GM23338 (cell line): ENCODE results near the gene UGT1A10. TPM values are rescaled to one million over a fixed set of nuclear protein-coding genes. Genes with fewer than 3 reads are reported as not detected.
"Not testable (repeated sequence)": the region's sequence is repeated elsewhere in the genome, so short reads cannot be mapped to it uniquely, and the experiment has no call there.

Source experiments
- ATAC-seq: fragments of 200-7000 bp; cut with Tn5 transposase; 3 replicates; pipeline ENCODE4 v1.9.1; 2020
- DNase-seq: peaks from one replicate; pipeline ENCODE4 v3.0.0-alpha.2; 2015; ENCODE audit warnings: low spot score
- H2AFZ ChIP-seq: fragments of 200-600 bp; sonication (generic); 2 replicates; pipeline ENCODE4 v1.8.0; 2016; ENCODE audit warnings: antibody characterized with exemption, mild to moderate bottlenecking, moderate library complexity
- H3F3A ChIP-seq: fragments of 200-600 bp; sonication (generic); replicated peaks from 2 replicates; pipeline ENCODE4 v1.8.0; 2017; ENCODE audit warnings: antibody characterized with exemption, mixed run types, low read depth
- H3K27ac ChIP-seq: fragments of 200-600 bp; sonication (generic); 2 replicates; pipeline ENCODE4 v1.6.1; 2016; ENCODE audit warnings: low read depth
- H3K27me3 ChIP-seq: fragments of 200-600 bp; sonication (generic); 2 replicates; pipeline ENCODE4 v1.8.0; 2016; ENCODE audit warnings: mild to moderate bottlenecking, mixed run types, moderate library complexity; ENCODE audit not compliant: insufficient read depth
- H3K36me3 ChIP-seq: fragments of 200-600 bp; sonication (generic); 2 replicates; pipeline ENCODE4 v1.8.0; 2016; ENCODE audit warnings: mild to moderate bottlenecking; ENCODE audit not compliant: insufficient read depth
- H3K4me1 ChIP-seq: fragments of 200-600 bp; sonication (generic); 2 replicates; pipeline ENCODE4 v1.8.0; 2016; ENCODE audit warnings: mild to moderate bottlenecking, moderate library complexity; ENCODE audit not compliant: insufficient read depth
- H3K4me2 ChIP-seq: fragments of 200-600 bp; sonication (generic); 2 replicates; pipeline ENCODE4 v1.7.1; 2017; ENCODE audit warnings: mixed run types
- H3K4me3 ChIP-seq: fragments of 200-600 bp; sonication (generic); 2 replicates; pipeline ENCODE4 v1.6.1; 2016; ENCODE audit warnings: mixed run types
- H3K79me2 ChIP-seq: fragments of 200-600 bp; sonication (generic); replicated peaks from 2 replicates; pipeline ENCODE4 v1.8.0; 2017; ENCODE audit warnings: mild to moderate bottlenecking; ENCODE audit not compliant: insufficient read depth
- H3K9me2 ChIP-seq: fragments of 200-600 bp; sonication (generic); 2 replicates; pipeline ENCODE4 v1.8.0; 2017; ENCODE audit not compliant: insufficient read depth
- H4K20me1 ChIP-seq: fragments of 200-600 bp; sonication (generic); replicated peaks from 2 replicates; pipeline ENCODE4 v1.8.0; 2017; ENCODE audit warnings: mild to moderate bottlenecking; ENCODE audit not compliant: insufficient read depth
- H3K27ac Mint-ChIP-seq: 2 replicates; pipeline ENCODE4 v1.8.0; 2020; ENCODE audit warnings: inconsistent platforms, mild to moderate bottlenecking, moderate library complexity, mixed read lengths
- H3K27me3 Mint-ChIP-seq: 3 replicates; pipeline ENCODE4 v1.8.0; 2022; ENCODE audit warnings: low read depth, mild to moderate bottlenecking, moderate library complexity, mixed read lengths, inconsistent platforms; ENCODE audit not compliant: insufficient read depth, poor library complexity
- H3K36me3 Mint-ChIP-seq: 3 replicates; pipeline ENCODE4 v1.8.0; 2021; ENCODE audit warnings: low read depth, mild to moderate bottlenecking, inconsistent platforms, moderate library complexity, mixed read lengths
- H3K4me1 Mint-ChIP-seq: 3 replicates; pipeline ENCODE4 v1.8.0; 2020; ENCODE audit warnings: mild to moderate bottlenecking, inconsistent platforms, mixed read lengths
- H3K4me3 Mint-ChIP-seq: 3 replicates; pipeline ENCODE4 v1.8.0; 2021; ENCODE audit warnings: moderate library complexity, mild to moderate bottlenecking, inconsistent platforms, mixed read lengths
- H3K9me3 Mint-ChIP-seq: 3 replicates; pipeline ENCODE4 v1.8.0; 2020; ENCODE audit warnings: moderate library complexity, mild to moderate bottlenecking, inconsistent platforms, mixed read lengths
- CREB1 ChIP-seq: fragments of 250-450 bp; sonication (Bioruptor Pico); IDR thresholded peaks from 2 replicates; pipeline ENCODE4 v1.5.0; 2020; ENCODE audit warnings: low read depth, mild to moderate bottlenecking, moderate library complexity
- EZH2 ChIP-seq: fragments of 200-600 bp; sonication (generic); IDR thresholded peaks from one replicate; pipeline ENCODE4 v1.8.0; 2017; ENCODE audit warnings: antibody characterized with exemption, mild to moderate bottlenecking, low read depth; ENCODE audit not compliant: unreplicated experiment
- EZH2phosphoT487 ChIP-seq: fragments of 200-600 bp; sonication (generic); IDR thresholded peaks from one replicate; pipeline ENCODE4 v1.8.1; 2018; ENCODE audit warnings: antibody characterized with exemption; ENCODE audit not compliant: unreplicated experiment
- ZNF114 ChIP-seq: fragments of 250-450 bp; sonication (Bioruptor Pico); IDR thresholded peaks from 2 replicates; pipeline ENCODE4 v1.5.0; 2020; ENCODE audit warnings: mild to moderate bottlenecking, moderate library complexity
- ZNF331 ChIP-seq: fragments of 250-450 bp; sonication (Bioruptor Pico); IDR thresholded peaks from 2 replicates; pipeline ENCODE4 v1.5.0; 2020; ENCODE audit warnings: low read depth, mild to moderate bottlenecking, moderate library complexity
- polyA plus RNA-seq: library from polyadenylated mRNA; unstranded; fragments of >200 nt; fragmentation: Nextera tagmentation; extraction: Ambion mirVana; gene quantifications from 2 replicates; pipeline ENCODE4 v1.2.1, GENCODE V29; 2016
- total RNA-seq: library from RNA; depleted of rRNA; stranded (reverse); fragments of >200 nt; shearing (Covaris generic); gene quantifications from 2 replicates; pipeline ENCODE4 v1.2.3, GENCODE V29; 2014
- TF ChIP-seq, protein P1 (sequence below): IDR thresholded peaks from 2 replicates; pipeline ENCODE4 v1.6.1; 2016; ENCODE audit warnings: antibody characterized with exemption
- TF ChIP-seq, protein P2 (sequence below): fragments of 250-450 bp; sonication (Bioruptor Pico); IDR thresholded peaks from 2 replicates; pipeline ENCODE4 v1.5.0; 2020; ENCODE audit warnings: mild to moderate bottlenecking, moderate library complexity
- TF ChIP-seq, protein P3 (sequence below), 2 experiments: fragments of 200-600 bp in 1 of 2; sonication (generic) in 1 of 2; conservative IDR thresholded peaks; 2 replicates each; pipeline versions ENCODE4 v1.5.1 to v1.6.1; 2016 to 2017; ENCODE audit warnings: antibody characterized with exemption in 2 of 2, low read depth in 2 of 2, mild to moderate bottlenecking in 2 of 2, moderate library complexity in 1 of 2
- TF ChIP-seq, protein P4 (sequence below): IDR thresholded peaks from one replicate; pipeline ENCODE4 v1.6.1; 2018; ENCODE audit warnings: antibody characterized with exemption; ENCODE audit not compliant: unreplicated experiment

UGT1A10 gene
- total and polyA plus RNA-seq, 2 experiments from 2014 or later, result not detected

DNA sequence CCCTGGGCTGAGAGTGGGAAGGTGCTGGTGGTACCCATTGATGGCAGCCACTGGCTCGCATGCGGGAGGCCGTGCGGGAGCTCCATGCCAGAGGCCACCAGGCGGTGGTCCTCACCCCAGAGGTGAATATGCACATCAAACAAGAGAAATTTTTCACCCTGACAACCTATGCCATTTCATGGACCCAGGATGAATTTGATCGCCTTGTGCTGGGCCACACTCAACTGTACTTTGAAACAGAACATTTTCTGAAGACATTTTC lies 111.0 kb downstream of the UGT1A10 start:
- H3K4me1 ChIP-seq, result no peaks in the 10 kb centered on the region
- peaks cover 54% of the 10 kb centered on the region for H3K9me3 Mint-ChIP-seq
- H4K20me1 ChIP-seq, result no peaks in the 10 kb centered on the region
- H3K4me3 ChIP-seq, result no peak overlapping the region
- H3K27ac ChIP-seq, result no peak overlapping the region
- H3K36me3 ChIP-seq, result no peaks in the 10 kb centered on the region
- ATAC-seq (no peak), DNase-seq (no peak)
- no peaks in the 10 kb centered on the region for H3K9me2 ChIP-seq
- TF ChIP-seq EZH2 (no peak), ZNF331 (CRISPR knock-in tag) (no peak), CREB1 (CRISPR knock-in tag) (no peak), EZH2phosphoT487 (no peak), ZNF114 (CRISPR knock-in tag) (no peak)
- TF ChIP-seq, protein P1, sequence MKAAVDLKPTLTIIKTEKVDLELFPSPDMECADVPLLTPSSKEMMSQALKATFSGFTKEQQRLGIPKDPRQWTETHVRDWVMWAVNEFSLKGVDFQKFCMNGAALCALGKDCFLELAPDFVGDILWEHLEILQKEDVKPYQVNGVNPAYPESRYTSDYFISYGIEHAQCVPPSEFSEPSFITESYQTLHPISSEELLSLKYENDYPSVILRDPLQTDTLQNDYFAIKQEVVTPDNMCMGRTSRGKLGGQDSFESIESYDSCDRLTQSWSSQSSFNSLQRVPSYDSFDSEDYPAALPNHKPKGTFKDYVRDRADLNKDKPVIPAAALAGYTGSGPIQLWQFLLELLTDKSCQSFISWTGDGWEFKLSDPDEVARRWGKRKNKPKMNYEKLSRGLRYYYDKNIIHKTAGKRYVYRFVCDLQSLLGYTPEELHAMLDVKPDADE, result no peak
- TF ChIP-seq, protein P2, sequence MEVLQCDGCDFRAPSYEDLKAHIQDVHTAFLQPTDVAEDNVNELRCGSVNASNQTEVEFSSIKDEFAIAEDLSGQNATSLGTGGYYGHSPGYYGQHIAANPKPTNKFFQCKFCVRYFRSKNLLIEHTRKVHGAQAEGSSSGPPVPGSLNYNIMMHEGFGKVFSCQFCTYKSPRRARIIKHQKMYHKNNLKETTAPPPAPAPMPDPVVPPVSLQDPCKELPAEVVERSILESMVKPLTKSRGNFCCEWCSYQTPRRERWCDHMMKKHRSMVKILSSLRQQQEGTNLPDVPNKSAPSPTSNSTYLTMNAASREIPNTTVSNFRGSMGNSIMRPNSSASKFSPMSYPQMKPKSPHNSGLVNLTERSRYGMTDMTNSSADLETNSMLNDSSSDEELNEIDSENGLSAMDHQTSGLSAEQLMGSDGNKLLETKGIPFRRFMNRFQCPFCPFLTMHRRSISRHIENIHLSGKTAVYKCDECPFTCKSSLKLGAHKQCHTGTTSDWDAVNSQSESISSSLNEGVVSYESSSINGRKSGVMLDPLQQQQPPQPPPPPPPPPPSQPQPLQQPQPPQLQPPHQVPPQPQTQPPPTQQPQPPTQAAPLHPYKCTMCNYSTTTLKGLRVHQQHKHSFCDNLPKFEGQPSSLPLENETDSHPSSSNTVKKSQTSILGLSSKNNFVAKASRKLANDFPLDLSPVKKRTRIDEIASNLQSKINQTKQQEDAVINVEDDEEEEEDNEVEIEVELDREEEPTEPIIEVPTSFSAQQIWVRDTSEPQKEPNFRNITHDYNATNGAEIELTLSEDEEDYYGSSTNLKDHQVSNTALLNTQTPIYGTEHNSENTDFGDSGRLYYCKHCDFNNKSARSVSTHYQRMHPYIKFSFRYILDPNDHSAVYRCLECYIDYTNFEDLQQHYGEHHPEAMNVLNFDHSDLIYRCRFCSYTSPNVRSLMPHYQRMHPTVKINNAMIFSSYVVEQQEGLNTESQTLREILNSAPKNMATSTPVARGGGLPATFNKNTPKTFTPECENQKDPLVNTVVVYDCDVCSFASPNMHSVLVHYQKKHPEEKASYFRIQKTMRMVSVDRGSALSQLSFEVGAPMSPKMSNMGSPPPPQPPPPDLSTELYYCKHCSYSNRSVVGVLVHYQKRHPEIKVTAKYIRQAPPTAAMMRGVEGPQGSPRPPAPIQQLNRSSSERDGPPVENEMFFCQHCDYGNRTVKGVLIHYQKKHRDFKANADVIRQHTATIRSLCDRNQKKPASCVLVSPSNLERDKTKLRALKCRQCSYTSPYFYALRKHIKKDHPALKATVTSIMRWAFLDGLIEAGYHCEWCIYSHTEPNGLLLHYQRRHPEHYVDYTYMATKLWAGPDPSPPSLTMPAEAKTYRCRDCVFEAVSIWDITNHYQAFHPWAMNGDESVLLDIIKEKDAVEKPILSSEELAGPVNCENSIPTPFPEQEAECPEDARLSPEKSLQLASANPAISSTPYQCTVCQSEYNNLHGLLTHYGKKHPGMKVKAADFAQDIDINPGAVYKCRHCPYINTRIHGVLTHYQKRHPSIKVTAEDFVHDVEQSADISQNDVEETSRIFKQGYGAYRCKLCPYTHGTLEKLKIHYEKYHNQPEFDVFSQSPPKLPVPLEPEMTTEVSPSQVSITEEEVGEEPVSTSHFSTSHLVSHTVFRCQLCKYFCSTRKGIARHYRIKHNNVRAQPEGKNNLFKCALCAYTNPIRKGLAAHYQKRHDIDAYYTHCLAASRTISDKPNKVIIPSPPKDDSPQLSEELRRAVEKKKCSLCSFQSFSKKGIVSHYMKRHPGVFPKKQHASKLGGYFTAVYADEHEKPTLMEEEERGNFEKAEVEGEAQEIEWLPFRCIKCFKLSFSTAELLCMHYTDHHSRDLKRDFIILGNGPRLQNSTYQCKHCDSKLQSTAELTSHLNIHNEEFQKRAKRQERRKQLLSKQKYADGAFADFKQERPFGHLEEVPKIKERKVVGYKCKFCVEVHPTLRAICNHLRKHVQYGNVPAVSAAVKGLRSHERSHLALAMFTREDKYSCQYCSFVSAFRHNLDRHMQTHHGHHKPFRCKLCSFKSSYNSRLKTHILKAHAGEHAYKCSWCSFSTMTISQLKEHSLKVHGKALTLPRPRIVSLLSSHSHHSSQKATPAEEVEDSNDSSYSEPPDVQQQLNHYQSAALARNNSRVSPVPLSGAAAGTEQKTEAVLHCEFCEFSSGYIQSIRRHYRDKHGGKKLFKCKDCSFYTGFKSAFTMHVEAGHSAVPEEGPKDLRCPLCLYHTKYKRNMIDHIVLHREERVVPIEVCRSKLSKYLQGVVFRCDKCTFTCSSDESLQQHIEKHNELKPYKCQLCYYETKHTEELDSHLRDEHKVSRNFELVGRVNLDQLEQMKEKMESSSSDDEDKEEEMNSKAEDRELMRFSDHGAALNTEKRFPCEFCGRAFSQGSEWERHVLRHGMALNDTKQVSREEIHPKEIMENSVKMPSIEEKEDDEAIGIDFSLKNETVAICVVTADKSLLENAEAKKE (CRISPR knock-in tag), result no peak
- TF ChIP-seq, protein P3, sequence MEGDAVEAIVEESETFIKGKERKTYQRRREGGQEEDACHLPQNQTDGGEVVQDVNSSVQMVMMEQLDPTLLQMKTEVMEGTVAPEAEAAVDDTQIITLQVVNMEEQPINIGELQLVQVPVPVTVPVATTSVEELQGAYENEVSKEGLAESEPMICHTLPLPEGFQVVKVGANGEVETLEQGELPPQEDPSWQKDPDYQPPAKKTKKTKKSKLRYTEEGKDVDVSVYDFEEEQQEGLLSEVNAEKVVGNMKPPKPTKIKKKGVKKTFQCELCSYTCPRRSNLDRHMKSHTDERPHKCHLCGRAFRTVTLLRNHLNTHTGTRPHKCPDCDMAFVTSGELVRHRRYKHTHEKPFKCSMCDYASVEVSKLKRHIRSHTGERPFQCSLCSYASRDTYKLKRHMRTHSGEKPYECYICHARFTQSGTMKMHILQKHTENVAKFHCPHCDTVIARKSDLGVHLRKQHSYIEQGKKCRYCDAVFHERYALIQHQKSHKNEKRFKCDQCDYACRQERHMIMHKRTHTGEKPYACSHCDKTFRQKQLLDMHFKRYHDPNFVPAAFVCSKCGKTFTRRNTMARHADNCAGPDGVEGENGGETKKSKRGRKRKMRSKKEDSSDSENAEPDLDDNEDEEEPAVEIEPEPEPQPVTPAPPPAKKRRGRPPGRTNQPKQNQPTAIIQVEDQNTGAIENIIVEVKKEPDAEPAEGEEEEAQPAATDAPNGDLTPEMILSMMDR (conservative IDR thresholded peaks at IDR 0.05; ENCODE audit: low read depth in 2 of 2), result no peak
- TF ChIP-seq, protein P4, sequence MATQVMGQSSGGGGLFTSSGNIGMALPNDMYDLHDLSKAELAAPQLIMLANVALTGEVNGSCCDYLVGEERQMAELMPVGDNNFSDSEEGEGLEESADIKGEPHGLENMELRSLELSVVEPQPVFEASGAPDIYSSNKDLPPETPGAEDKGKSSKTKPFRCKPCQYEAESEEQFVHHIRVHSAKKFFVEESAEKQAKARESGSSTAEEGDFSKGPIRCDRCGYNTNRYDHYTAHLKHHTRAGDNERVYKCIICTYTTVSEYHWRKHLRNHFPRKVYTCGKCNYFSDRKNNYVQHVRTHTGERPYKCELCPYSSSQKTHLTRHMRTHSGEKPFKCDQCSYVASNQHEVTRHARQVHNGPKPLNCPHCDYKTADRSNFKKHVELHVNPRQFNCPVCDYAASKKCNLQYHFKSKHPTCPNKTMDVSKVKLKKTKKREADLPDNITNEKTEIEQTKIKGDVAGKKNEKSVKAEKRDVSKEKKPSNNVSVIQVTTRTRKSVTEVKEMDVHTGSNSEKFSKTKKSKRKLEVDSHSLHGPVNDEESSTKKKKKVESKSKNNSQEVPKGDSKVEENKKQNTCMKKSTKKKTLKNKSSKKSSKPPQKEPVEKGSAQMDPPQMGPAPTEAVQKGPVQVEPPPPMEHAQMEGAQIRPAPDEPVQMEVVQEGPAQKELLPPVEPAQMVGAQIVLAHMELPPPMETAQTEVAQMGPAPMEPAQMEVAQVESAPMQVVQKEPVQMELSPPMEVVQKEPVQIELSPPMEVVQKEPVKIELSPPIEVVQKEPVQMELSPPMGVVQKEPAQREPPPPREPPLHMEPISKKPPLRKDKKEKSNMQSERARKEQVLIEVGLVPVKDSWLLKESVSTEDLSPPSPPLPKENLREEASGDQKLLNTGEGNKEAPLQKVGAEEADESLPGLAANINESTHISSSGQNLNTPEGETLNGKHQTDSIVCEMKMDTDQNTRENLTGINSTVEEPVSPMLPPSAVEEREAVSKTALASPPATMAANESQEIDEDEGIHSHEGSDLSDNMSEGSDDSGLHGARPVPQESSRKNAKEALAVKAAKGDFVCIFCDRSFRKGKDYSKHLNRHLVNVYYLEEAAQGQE, result no peak
- H3K4me2 ChIP-seq, result no peak overlapping the region
- peaks cover 16% of the 10 kb centered on the region for H3K36me3 Mint-ChIP-seq
- H3K4me3 Mint-ChIP-seq, result no peak overlapping the region
- H3K27me3 Mint-ChIP-seq, result peaks cover 2% of the 10 kb centered on the region
- no peaks in the 10 kb centered on the region for H3K4me1 Mint-ChIP-seq
- H3K27ac Mint-ChIP-seq, result no peak overlapping the region
- H3F3A ChIP-seq, result no peaks in the 10 kb centered on the region
- no peaks in the 10 kb centered on the region for H3K27me3 ChIP-seq
- H2AFZ ChIP-seq, result no peak overlapping the region
- no peaks in the 10 kb centered on the region for H3K79me2 ChIP-seq

DNA sequence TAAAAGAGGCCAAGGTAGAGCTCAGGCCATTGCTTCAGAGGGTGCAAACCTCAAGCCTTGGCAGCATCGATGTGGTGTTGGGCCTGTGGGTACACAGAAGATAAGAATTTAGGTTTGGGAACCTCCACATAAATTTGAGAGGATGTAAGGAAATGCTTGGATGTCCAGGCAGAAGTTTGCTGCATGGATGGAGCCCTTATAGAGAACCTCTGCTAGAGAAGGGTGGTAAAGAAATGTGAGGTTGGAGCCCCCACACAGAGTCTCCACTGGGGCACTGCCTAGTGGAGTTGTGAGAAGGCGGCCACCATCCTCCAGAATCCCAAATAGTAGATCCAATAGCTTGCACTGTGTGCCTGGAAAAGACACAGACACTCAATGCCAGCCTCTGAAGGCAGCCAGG lies 114.4 kb downstream of the UGT1A10 start:
- not testable (repeated sequence) for DNase-seq

More for the DNA sequence above, 114.4 kb downstream of the UGT1A10 start:
- H3K27me3 ChIP-seq, H3K9me2 ChIP-seq, H4K20me1 ChIP-seq, H3K4me3 ChIP-seq, H3K27me3 Mint-ChIP-seq, H2AFZ ChIP-seq, H3K4me1 Mint-ChIP-seq, H3K36me3 ChIP-seq, ATAC-seq, H3K27ac Mint-ChIP-seq, H3K27ac ChIP-seq, H3K79me2 ChIP-seq, H3F3A ChIP-seq, H3K4me1 ChIP-seq, H3K4me3 Mint-ChIP-seq, H3K4me2 ChIP-seq: not testable (repeated sequence)
- peaks cover 16% of the 10 kb centered on the region for H3K36me3 Mint-ChIP-seq
- H3K9me3 Mint-ChIP-seq, result peaks cover 60% of the 10 kb centered on the region
